ENCODE measurements around the gene AQP2.

Gene AQP2

GRCh38 chr12:49939707-49940106 is 10.8 kb upstream of the AQP2 start:
- no peak for DNase-seq (ENCODE audit: low read depth)

GRCh38 chr12:49941556-49942511 is 8.7 kb upstream of the AQP2 start:
- TF ChIP-seq CTCF (conservative IDR thresholded peaks at IDR 0.05; ENCODE audit: control insufficient read depth, insufficient read depth, low read depth, low read length), result no peak
- DNase-seq (ENCODE audit: low read depth), result no peak
- H3K4me3 ChIP-seq (ENCODE audit: control insufficient read depth, low read depth, low read length), result no peak overlapping the region

More at GRCh38 chr12:49939707-49940106, 10.8 kb upstream of the AQP2 start:
- no peak overlapping the region for H3K4me3 ChIP-seq (ENCODE audit: control insufficient read depth, low read depth, low read length)
- no peak for TF ChIP-seq CTCF (conservative IDR thresholded peaks at IDR 0.05; ENCODE audit: control insufficient read depth, insufficient read depth, low read depth, low read length)

- no peak overlapping the region for H3K4me3 ChIP-seq (ENCODE audit: control insufficient read depth, low read depth, low read length)
- TF ChIP-seq CTCF (conservative IDR thresholded peaks at IDR 0.05; ENCODE audit: control insufficient read depth, insufficient read depth, low read depth, low read length), result no peak
- no peak for DNase-seq (ENCODE audit: low read depth)
Observed at GRCh38 chr12:49942512-49942893, 8.0 kb upstream of the AQP2 start.

- H3K4me3 ChIP-seq (ENCODE audit: control insufficient read depth, low read depth, low read length), result no peak overlapping the region
- TF ChIP-seq CTCF (conservative IDR thresholded peaks at IDR 0.05; ENCODE audit: control insufficient read depth, insufficient read depth, low read depth, low read length), result no peak
- no peak for DNase-seq (ENCODE audit: low read depth)
Observed at GRCh38 chr12:49942921-49943624, 7.5 kb upstream of the AQP2 start.

- no peak for TF ChIP-seq CTCF (conservative IDR thresholded peaks at IDR 0.05; ENCODE audit: control insufficient read depth, insufficient read depth, low read depth, low read length)
- no peak overlapping the region for H3K4me3 ChIP-seq (ENCODE audit: control insufficient read depth, low read depth, low read length)
- no peak for DNase-seq (ENCODE audit: low read depth)
Observed at GRCh38 chr12:49943625-49943960, 6.9 kb upstream of the AQP2 start.

GRCh38 chr12:49944046-49944445 is 6.5 kb upstream of the AQP2 start:
- no peak for TF ChIP-seq CTCF (conservative IDR thresholded peaks at IDR 0.05; ENCODE audit: control insufficient read depth, insufficient read depth, low read depth, low read length)
- no peak for DNase-seq (ENCODE audit: low read depth)
- no peak overlapping the region for H3K4me3 ChIP-seq (ENCODE audit: control insufficient read depth, low read depth, low read length)
